ENCODE measurements around the gene YWHAH. TPM values are rescaled to one million over a fixed set of nuclear protein-coding genes. Genes with fewer than 3 reads are reported as not detected.

The YWHAH gene
- 100 to 1,000 TPM in 6 of 12 donors, 10 to 100 TPM in 5, not detected in 1; 88.2 to 125 (median 102) TPM for polyA plus RNA-seq (ENCODE audit: insufficient read length in 12 of 12)
- long read RNA-seq, donor 1, transcript YWHAH-201 (2 exons, 1,825 nt), result major isoform, 76 of 76 reads
- long read RNA-seq, donor 1, partial matches to known transcripts, result 0 of 76 reads
- long read RNA-seq, donor 1, other reads (novel, unspliced or antisense), result 0 of 76 reads
- long read RNA-seq, donor 2, transcript YWHAH-201 (2 exons, 1,825 nt), result major isoform, 60 of 60 reads
- long read RNA-seq, donor 2, partial matches to known transcripts, result 0 of 60 reads
- long read RNA-seq, donor 2, other reads (novel, unspliced or antisense), result 0 of 60 reads
- long read RNA-seq, donor 3, transcript YWHAH-201 (2 exons, 1,825 nt), result major isoform, 22 of 22 reads
- long read RNA-seq, donor 3, partial matches to known transcripts, result 0 of 22 reads
- long read RNA-seq, donor 3, other reads (novel, unspliced or antisense), result 0 of 22 reads
- long read RNA-seq, donor 4, transcript YWHAH-201 (2 exons, 1,825 nt), result major isoform, 18 of 18 reads
- long read RNA-seq, donor 4, partial matches to known transcripts, result 0 of 18 reads
- long read RNA-seq, donor 4, other reads (novel, unspliced or antisense), result 0 of 18 reads
- long read RNA-seq, donor 5, transcript YWHAH-201 (2 exons, 1,825 nt), result major isoform, 58 of 59 reads
- long read RNA-seq, donor 5, partial matches to known transcripts, result 0 of 59 reads
- long read RNA-seq, donor 5, other reads (novel, unspliced or antisense), result 0 of 59 reads
- long read RNA-seq, donor 6, transcript YWHAH-201 (2 exons, 1,825 nt), result major isoform, 20 of 21 reads
- long read RNA-seq, donor 6, partial matches to known transcripts, result 0 of 21 reads
- long read RNA-seq, donor 6, other reads (novel, unspliced or antisense), result 0 of 21 reads
- long read RNA-seq, donor 7, transcript YWHAH-201 (2 exons, 1,825 nt), result major isoform, 28 of 28 reads
- long read RNA-seq, donor 7, partial matches to known transcripts, result 0 of 28 reads
- long read RNA-seq, donor 7, other reads (novel, unspliced or antisense), result 0 of 28 reads
- long read RNA-seq, donor 8, transcript YWHAH-201 (2 exons, 1,825 nt), result major isoform, 45 of 45 reads
- long read RNA-seq, donor 8, partial matches to known transcripts, result 0 of 45 reads
- long read RNA-seq, donor 8, other reads (novel, unspliced or antisense), result 0 of 45 reads
- long read RNA-seq, donor 9, transcript YWHAH-201 (2 exons, 1,825 nt), result major isoform, 22 of 22 reads
- long read RNA-seq, donor 9, partial matches to known transcripts, result 0 of 22 reads
- long read RNA-seq, donor 9, other reads (novel, unspliced or antisense), result 0 of 22 reads
- long read RNA-seq, donor 10, transcript YWHAH-201 (2 exons, 1,825 nt), result major isoform, 33 of 35 reads
- long read RNA-seq, donor 10, partial matches to known transcripts, result 0 of 35 reads
- long read RNA-seq, donor 10, other reads (novel, unspliced or antisense), result 0 of 35 reads
- long read RNA-seq, donor 11, transcript YWHAH-201 (2 exons, 1,825 nt), result major isoform, 58 of 58 reads
- long read RNA-seq, donor 11, partial matches to known transcripts, result 0 of 58 reads
- long read RNA-seq, donor 11, other reads (novel, unspliced or antisense), result 0 of 58 reads

DNA sequence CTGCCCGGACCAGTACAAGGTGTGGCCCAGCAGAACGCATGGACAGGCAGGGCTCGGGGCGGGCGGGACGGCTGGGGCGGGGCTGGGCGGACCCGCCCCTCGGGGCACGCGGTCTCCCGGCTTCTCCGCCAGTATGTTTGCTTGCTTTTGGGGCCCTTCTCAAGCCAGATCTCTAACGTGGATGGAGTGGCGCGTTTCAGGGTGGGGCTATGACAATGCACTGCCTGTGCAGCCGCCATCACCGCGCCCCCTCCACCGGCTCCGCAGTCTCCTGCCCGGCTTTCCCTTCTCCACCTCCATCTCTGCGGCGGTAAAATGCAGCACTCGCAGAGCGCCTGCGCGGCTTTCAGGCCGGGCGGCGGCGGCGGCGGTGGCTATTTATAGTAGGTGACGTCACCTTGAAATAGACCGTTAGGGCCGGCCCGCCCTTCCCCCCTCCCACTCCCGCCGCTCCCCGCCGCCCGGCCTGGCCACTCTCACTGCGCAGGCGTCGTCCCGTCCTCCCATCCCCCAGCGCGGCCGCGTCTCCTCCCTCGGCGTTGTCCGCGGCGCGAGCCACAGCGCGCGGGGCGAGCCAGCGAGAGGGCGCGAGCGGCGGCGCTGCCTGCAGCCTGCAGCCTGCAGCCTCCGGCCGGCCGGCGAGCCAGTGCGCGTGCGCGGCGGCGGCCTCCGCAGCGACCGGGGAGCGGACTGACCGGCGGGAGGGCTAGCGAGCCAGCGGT lies at the start of gene YWHAH:
YWHAH (plus strand) TSS at position 558 of the 722 bp plus-strand sequence. CDS start 199 bp downstream, outside the sequence.
- peak; percentile 97 for DNase-seq

DNA sequence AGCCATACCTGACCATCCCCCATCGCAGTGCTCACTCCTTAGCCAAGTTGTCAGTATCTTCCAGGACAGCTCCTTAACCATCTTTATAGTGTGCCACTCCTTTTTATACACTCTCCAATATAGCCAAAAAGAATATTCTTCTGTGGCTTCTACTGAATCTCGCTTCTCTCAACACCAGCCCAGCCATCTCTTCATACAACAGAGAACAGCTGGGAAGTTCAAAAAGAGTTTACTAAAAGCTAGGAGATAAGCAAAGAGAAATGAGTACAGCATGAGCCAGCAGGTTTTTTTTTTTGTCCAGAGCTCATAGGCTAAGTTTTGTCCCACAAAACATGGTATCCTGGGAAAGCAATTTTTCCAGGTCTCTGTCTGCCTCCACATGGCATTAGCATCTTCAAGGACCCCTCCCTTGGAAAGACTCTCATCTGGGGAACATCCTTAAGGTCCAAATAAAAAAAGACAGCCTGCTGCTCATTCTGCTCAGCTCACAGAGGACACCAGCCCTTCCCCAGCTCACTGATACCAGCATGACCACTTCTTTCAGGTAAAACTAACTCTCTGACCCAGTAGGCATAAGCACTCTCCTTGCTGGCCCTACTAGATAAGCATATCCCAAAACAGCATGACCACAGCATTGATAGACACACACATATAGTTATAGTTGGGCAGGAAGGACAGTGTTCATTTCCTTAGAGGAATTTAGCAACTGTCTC lies 48.8 kb upstream of the YWHAH start:
- DNase-seq, result no peak

GRCh38 chr22:31896472-31896871 lies 47.9 kb upstream of the YWHAH start:
- DNase-seq, result no peak

- DNase-seq, result no peak
Measured at GRCh38 chr22:31897842-31898805, 46.2 kb upstream of the YWHAH start.

GRCh38 chr22:31898926-31899325 lies 45.4 kb upstream of the YWHAH start:
- no peak for DNase-seq

- no peak for DNase-seq
Measured at GRCh38 chr22:31899669-31900068, 44.7 kb upstream of the YWHAH start.

DNA sequence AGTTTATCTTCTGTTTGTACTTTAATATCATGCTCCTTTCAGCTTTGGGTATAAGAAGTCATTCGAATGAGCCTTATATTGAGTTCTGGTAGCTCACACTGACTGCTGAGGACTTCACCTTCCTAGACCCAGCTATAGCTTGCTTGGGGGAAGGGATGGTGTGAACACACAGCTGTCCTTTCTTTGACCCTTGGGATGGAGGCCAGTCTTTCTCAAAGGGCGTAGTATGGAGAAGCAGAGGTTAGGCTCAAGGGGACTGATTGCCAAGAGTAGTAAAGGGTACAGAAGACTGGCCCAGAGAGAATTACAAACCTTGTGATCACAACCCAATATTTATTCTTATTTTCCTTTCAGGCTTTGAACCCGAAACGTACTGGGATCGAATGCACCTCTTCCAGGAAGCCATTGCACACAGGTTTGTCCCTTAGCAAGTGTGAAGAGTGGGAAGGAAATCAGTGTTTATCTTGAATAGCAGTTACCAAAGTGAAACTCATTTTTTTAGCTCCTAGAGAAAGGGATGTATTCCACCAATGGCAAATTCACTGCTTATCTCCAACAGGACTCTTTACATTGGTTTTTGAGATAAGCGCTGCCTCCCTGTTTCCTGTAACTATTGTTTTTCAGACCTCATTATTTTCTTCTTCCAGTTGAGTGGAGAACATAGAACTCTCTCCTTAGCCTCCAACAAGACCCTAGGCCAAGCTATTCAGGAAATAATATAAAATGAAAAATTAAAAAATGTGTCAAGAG lies 42.8 kb upstream of the YWHAH start:
- no peak for DNase-seq

DNA sequence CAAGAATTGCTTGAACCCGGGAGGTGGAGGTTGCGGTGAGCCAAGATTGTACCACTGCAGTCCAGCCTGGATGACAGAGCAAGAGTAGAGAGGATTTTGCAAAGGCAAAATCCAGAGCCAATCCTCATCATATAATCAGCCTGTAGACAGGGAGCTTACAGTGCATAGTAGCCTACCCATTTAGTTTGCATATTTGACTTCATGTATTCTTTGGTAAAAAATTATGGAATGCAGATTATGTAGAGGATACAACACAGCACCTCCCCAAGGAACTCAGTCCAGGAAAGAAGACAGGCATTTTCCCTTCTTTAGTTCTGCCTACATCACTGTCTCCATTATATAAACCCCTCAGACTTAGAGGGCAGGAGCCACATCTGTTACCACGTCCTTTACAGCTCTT lies 39.7 kb upstream of the YWHAH start:
- DNase-seq, result no peak

DNA sequence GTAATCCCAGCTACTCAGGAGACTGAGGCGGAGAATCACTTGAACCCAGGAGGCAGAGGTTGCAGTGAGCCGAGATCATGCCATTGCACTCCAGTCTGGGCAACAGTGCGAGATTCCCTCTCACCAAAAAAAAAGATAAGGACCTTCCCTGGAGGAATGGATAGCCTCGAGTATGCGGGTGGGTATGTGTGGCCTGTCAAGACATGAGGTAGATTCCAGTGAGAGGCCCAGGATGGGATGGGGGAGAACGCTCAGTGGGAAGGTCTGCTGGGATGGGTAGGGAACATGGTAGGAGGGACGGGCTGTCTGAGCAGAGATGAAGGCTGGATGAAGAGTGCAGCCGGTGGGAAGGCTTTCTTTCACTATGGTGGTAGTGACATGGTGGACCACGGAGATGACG lies 39.0 kb upstream of the YWHAH start:
- no peak for DNase-seq

- no peak for DNase-seq
Measured at GRCh38 chr22:31906086-31906485, 38.2 kb upstream of the YWHAH start.

- no peak for DNase-seq
Measured at GRCh38 chr22:31906569-31906968, 37.8 kb upstream of the YWHAH start.

DNA sequence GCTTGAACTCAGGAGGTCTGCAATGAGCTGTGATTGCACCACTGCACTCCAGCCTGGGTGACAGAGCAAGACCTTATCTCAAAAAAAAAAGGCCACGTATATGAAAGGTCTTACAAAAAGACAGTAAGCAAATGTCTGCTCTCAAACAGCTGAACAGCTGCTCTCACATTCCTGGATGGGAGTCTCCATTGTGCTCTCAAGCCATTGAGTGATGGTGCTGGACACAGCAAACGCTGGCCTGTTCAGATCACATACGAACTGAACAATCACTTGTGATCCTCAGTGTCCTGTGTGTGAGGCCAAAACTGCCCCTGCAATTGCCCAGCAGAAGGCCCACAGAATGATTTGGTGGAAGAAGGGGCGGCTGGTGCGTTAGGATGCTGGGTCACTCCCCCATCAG lies 34.4 kb upstream of the YWHAH start:
- no peak for DNase-seq

GRCh38 chr22:31911565-31912406 lies 32.5 kb upstream of the YWHAH start:
- DNase-seq, result no peak

DNA sequence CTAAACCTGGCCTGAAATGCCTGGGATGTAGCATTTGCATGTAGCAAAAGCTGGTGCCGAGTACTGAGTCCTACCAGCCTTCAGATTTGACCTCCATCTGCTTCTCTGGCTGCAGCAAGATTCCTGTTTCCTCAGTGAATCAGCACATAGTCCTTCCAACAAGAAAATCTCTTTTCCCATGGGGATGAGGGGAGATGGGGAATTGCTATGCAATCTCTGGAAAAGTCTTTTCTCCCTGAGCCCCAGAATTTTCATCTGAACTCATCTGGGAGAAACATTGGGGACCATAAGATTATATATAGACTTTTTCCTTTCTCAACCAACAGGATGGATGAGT lies 32.0 kb upstream of the YWHAH start:
- no peak for DNase-seq

- DNase-seq, result no peak
Measured at GRCh38 chr22:31915586-31915985, 28.7 kb upstream of the YWHAH start.

DNA sequence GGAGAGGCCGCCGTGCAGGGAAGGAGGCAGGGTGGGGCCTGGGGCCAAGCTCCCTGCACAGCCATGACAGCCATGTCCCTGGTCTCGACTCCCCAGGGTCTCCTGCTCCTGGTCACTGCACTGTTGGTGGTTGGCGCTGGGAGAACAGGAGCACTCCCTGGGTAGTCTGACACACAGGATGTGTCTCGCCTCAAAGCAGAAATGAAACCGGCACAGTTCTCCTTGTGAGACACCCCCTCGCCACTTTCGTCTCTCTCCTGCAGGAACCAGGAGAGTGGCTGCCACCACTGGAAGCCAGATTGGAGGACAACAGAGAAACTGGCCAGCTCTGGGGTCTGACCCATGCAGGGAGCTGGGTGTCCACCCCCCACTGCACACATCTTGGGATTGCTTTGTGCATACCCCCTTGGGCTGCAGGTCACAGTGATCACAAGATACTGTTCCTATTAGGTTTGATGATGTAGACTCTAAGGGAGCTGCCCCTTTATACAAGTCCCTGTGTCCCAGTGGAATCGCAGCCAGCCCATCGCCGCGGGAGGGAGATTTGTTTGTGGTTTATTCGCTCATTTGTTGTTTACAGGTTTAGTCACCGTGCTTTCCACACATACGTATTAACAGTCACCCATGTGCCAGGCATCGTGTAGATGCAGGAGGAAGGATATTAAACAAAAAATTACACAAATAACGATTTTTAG lies 27.0 kb upstream of the YWHAH start:
- no peak for DNase-seq

Data from muscle of arm (tissue), 14 donors.